Measurements from ENCODE around the gene CSPG4.
"Not testable (repeated sequence)": the region's sequence is repeated elsewhere in the genome, so short reads cannot be mapped to it uniquely, and the experiment has no call there.

Gene CSPG4

DNA sequence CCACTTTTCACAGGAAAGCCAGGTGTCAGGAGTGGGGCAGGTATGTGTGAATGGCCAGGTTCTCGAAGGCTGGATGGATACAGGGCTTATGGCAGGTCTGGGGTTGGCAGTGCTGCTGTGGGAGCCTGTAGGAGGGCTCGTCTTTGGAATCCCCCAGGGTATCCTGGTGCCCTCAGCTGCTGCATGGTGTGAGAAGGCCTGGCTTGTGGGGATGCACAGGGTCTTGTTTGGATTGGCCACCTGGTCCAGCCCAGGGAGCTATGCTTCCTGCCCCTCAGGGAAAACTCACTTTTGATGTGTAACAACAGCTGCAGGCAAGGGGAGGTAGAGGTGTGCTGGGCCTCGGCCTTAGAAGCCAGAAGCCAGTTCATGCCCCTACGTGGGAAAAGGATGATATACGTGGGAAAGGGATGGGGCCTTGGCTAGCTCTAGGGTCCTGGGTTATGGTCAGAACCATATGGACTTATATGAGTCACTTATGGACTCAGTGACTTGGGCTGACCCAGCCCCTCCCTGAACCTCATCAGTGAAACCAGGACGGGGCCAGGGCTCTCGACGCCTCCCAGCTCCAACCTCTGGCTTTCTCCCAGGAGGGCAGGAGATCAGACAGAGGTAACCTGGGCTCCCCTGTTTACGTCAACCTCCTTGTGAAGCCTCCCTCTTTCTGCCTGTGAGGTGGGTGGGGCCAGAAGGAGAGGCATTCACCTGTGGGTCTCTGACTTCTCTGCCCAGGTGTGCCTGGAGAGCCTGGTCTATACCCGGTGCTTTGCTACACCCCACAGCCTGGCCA is 37.8 kb upstream of the CSPG4 start:
- Histone ChIP-seq H3K27me3 (no peaks in the 10 kb centered on the region), H3K36me3 (no peaks in the 10 kb centered on the region), H3K4me1 (ENCODE audit: control insufficient read depth in 1 of 2, insufficient read depth in 1 of 2, low read depth in 1 of 2, low read length in 1 of 2) (no peaks in the 10 kb centered on the region), H3K27ac (no peak overlapping the region), H3K9me3 (no peaks in the 10 kb centered on the region), H3K4me3 (ENCODE audit: low read depth in 1 of 2, low read length in 1 of 2) (no peak overlapping the region)
- TF ChIP-seq, protein P1, sequence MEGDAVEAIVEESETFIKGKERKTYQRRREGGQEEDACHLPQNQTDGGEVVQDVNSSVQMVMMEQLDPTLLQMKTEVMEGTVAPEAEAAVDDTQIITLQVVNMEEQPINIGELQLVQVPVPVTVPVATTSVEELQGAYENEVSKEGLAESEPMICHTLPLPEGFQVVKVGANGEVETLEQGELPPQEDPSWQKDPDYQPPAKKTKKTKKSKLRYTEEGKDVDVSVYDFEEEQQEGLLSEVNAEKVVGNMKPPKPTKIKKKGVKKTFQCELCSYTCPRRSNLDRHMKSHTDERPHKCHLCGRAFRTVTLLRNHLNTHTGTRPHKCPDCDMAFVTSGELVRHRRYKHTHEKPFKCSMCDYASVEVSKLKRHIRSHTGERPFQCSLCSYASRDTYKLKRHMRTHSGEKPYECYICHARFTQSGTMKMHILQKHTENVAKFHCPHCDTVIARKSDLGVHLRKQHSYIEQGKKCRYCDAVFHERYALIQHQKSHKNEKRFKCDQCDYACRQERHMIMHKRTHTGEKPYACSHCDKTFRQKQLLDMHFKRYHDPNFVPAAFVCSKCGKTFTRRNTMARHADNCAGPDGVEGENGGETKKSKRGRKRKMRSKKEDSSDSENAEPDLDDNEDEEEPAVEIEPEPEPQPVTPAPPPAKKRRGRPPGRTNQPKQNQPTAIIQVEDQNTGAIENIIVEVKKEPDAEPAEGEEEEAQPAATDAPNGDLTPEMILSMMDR (IDR thresholded peaks at IDR 0.05): no peak

DNA sequence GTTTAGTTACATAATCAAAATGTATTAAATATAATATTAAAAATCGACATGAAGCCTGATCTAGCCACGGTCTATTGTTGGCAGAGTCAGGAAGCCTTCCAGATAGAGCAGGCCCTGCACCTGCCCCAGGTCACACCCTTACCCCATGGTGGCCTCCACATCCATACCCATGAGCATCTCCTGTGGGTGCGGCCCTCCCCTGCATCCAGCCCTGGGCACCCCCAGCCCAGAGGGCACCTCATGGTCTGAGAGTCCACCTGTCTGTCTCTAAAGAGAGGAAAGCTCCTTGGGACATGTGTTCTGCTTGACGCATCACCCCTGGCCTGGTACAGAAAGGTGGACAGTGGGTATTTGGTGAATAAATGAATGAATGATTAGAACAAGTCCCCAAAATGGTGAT is 37.2 kb upstream of the CSPG4 start:
- TF ChIP-seq, protein P1 (IDR thresholded peaks at IDR 0.05): no peak
- Histone ChIP-seq H3K27me3 (no peaks in the 10 kb centered on the region), H3K36me3 (no peaks in the 10 kb centered on the region)

DNA sequence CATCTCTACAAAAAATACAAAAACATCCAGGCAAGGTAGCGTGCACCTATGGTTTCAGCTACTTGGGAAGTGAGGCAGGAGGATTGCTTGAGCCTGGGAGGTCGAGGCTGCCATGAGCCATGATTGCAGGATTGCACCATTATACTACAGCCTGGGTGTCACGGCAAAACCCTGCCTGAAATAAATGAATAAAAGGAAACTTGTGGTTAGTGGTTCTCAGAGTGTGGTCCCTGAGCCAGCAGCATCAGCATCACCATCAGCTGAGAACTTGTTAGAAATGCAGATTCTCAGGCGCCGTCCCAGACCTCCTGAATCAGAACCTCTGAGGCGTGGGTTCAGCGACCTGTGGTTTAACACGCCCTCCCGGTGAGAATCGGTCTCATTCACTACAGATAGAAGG is 36.2 kb upstream of the CSPG4 start:
- not testable (repeated sequence) for H3K27me3 ChIP-seq; H3K27ac ChIP-seq; H3K36me3 ChIP-seq; H3K4me1 ChIP-seq (ENCODE audit: control insufficient read depth in 1 of 2, insufficient read depth in 1 of 2, low read depth in 1 of 2, low read length in 1 of 2); H3K4me3 ChIP-seq (ENCODE audit: low read depth in 1 of 2, low read length in 1 of 2); H3K9me3 ChIP-seq

More for the DNA sequence above, 37.2 kb upstream of the CSPG4 start:
- Histone ChIP-seq H3K27ac (no peak overlapping the region), H3K4me1 (ENCODE audit: control insufficient read depth in 1 of 2, insufficient read depth in 1 of 2, low read depth in 1 of 2, low read length in 1 of 2) (no peaks in the 10 kb centered on the region), H3K9me3 (no peaks in the 10 kb centered on the region), H3K4me3 (ENCODE audit: low read depth in 1 of 2, low read length in 1 of 2) (no peak overlapping the region)

DNA sequence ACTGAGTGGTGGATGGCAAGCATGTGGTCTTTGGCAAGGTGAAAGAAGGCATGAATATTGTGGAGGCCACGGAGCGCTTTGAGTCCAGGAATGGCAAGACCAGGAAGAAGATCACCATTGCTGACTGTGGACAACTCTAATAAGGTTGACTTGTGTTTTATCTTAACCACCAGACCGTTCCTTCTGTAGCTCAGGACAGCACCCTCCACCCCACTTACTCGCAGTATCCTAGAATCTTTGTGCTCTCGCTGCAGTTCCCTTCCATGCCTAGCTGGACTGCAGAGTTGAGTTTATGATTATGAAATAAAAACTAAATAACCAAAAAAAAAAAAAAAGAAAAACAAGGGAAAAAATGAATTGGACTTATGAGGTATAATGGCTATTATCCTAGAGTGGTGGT is 34.5 kb upstream of the CSPG4 start:
- H3K4me3 ChIP-seq (ENCODE audit: low read depth in 1 of 2, low read length in 1 of 2); H3K36me3 ChIP-seq; H3K27me3 ChIP-seq; H3K4me1 ChIP-seq (ENCODE audit: control insufficient read depth in 1 of 2, insufficient read depth in 1 of 2, low read depth in 1 of 2, low read length in 1 of 2); H3K9me3 ChIP-seq; H3K27ac ChIP-seq: not testable (repeated sequence)

DNA sequence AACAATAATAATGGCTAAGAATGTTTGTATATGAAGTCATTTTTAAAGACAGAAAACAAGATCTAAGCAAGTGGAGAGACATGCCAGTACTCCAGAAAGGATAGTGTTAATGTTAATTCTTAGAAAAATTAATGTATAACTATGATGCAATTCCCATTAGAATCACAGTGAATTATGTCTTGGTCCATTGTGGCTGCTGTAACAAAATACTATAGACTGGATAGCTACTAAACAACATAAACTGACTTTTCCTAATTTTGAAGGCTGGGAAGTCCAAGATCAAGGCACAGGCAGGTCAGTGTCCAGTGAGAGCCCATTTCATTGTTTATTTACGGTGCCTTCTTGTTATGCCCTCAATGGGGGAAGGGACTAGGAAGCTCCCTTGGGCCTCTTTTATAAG is 32.7 kb upstream of the CSPG4 start:
- Histone ChIP-seq H3K9me3 (no peaks in the 10 kb centered on the region), H3K4me1 (ENCODE audit: control insufficient read depth in 1 of 2, insufficient read depth in 1 of 2, low read depth in 1 of 2, low read length in 1 of 2) (no peaks in the 10 kb centered on the region)

DNA sequence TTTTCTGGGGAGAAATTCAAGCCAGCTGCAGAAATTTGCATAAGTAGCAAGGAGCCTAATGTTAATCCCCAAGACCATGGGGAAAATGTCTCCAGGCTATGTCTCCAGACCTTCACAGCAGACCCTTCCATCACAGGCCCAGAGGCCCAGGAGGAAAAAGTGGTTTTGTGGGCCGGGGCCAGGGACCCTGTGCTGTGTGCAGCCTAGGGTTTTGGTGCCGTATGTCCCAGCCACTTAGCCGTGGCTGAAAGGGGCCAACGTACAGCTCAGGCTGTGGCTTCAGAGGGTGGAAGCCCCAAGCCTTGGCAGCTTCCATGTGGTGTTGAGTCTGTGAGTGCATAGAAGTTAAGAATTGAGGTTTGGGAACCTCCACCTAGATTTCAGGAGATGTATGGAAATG is 29.7 kb upstream of the CSPG4 start:
- H3K27ac ChIP-seq; H3K4me3 ChIP-seq (ENCODE audit: low read depth in 1 of 2, low read length in 1 of 2); H3K36me3 ChIP-seq; H3K9me3 ChIP-seq: not testable (repeated sequence)
- Histone ChIP-seq H3K4me1 (ENCODE audit: control insufficient read depth in 1 of 2, insufficient read depth in 1 of 2, low read depth in 1 of 2, low read length in 1 of 2) (peaks cover 5 to 14% of the 10 kb centered on the region in 2 experiments), H3K27me3 (peaks cover 31% of the 10 kb centered on the region)

More for the DNA sequence above, 32.7 kb upstream of the CSPG4 start:
- H3K27ac ChIP-seq: no peak overlapping the region
- TF ChIP-seq, protein P1 (IDR thresholded peaks at IDR 0.05): no peak
- no peaks in the 10 kb centered on the region for H3K36me3 ChIP-seq
- peaks cover 3% of the 10 kb centered on the region for H3K27me3 ChIP-seq
- H3K4me3 ChIP-seq (ENCODE audit: low read depth in 1 of 2, low read length in 1 of 2): no peak overlapping the region

DNA sequence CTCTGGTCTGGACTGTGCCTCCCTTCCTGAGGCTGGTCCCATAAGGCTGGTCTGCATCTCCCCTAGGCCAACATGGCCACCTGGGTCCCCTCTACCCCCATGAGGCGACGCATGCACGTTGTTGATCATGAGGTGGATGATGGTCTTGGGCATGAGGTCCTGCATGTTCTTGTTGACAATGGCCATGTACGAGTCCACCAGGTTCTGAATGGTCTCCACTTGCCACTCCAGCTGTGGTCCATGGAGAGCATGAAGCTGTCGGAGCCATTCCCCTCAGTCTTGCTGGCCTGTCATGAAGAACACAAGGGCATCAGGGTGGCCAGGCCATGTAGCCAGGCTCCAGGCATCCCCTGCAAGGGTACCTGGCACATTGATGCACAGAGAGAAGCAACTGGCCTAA is 27.1 kb upstream of the CSPG4 start:
- Histone ChIP-seq H3K36me3 (no peaks in the 10 kb centered on the region), H3K9me3 (no peaks in the 10 kb centered on the region), H3K27me3 (peaks cover 32% of the 10 kb centered on the region), H3K27ac (no peak overlapping the region), H3K4me3 (ENCODE audit: low read depth in 1 of 2, low read length in 1 of 2) (no peak overlapping the region), H3K4me1 (ENCODE audit: control insufficient read depth in 1 of 2, insufficient read depth in 1 of 2, low read depth in 1 of 2, low read length in 1 of 2) (peaks cover 5 to 14% of the 10 kb centered on the region in 2 experiments)
- TF ChIP-seq, protein P1 (IDR thresholded peaks at IDR 0.05): no peak
